GM18909 (cell line): ENCODE measurements around the gene SURF2.

Experiments
- ATAC-seq: cut with Tn5 transposase; IDR thresholded peaks from one replicate; pipeline ENCODE4 v1.9.1; 2021; ENCODE audit warnings: mild to moderate bottlenecking; ENCODE audit not compliant: unreplicated experiment, poor library complexity

SURF2 gene

GRCh38 chr9:133352635-133353340 lies 3.6 kb upstream of the SURF2 start:
- ATAC-seq: no peak

- no peak for ATAC-seq
Measured at GRCh38 chr9:133353548-133353947, 2.8 kb upstream of the SURF2 start.

- no peak for ATAC-seq
Measured at GRCh38 chr9:133354766-133355165, 1.6 kb upstream of the SURF2 start.

GRCh38 chr9:133355881-133356357 lies 431 bp upstream of the SURF2 start:
- no peak for ATAC-seq

- ATAC-seq: no peak
Measured at GRCh38 chr9:133357656-133358055, 1.3 kb downstream of the SURF2 start.

GRCh38 chr9:133359399-133360175 lies 3.2 kb downstream of the SURF2 start:
- no peak for ATAC-seq

GRCh38 chr9:133360400-133361393 lies 4.3 kb downstream of the SURF2 start:
- no peak for ATAC-seq

- ATAC-seq: no peak
Measured at GRCh38 chr9:133361507-133362092, 5.2 kb downstream of the SURF2 start.

GRCh38 chr9:133362359-133363044 lies 6.2 kb downstream of the SURF2 start:
- no peak for ATAC-seq

- ATAC-seq: no peak
Measured at GRCh38 chr9:133366435-133366834, 10.1 kb downstream of the SURF2 start.

- no peak for ATAC-seq
Measured at GRCh38 chr9:133367221-133367620, 10.9 kb downstream of the SURF2 start.

GRCh38 chr9:133367778-133368177 lies 11.4 kb downstream of the SURF2 start:
- ATAC-seq: no peak

- no peak for ATAC-seq
Measured at GRCh38 chr9:133368249-133368881, 12.0 kb downstream of the SURF2 start.

- ATAC-seq: no peak
Measured at GRCh38 chr9:133369422-133369821, 13.1 kb downstream of the SURF2 start.

- no peak for ATAC-seq
Measured at GRCh38 chr9:133369933-133370332, 13.6 kb downstream of the SURF2 start.

GRCh38 chr9:133370685-133371084 lies 14.3 kb downstream of the SURF2 start:
- ATAC-seq: no peak

- no peak for ATAC-seq
Measured at GRCh38 chr9:133371261-133371711, 14.9 kb downstream of the SURF2 start.

GRCh38 chr9:133372144-133372543 lies 15.8 kb downstream of the SURF2 start:
- no peak for ATAC-seq

GRCh38 chr9:133374612-133375115 lies 18.3 kb downstream of the SURF2 start:
- no peak for ATAC-seq
